ENCODE data around the gene MACO1.

DNA sequence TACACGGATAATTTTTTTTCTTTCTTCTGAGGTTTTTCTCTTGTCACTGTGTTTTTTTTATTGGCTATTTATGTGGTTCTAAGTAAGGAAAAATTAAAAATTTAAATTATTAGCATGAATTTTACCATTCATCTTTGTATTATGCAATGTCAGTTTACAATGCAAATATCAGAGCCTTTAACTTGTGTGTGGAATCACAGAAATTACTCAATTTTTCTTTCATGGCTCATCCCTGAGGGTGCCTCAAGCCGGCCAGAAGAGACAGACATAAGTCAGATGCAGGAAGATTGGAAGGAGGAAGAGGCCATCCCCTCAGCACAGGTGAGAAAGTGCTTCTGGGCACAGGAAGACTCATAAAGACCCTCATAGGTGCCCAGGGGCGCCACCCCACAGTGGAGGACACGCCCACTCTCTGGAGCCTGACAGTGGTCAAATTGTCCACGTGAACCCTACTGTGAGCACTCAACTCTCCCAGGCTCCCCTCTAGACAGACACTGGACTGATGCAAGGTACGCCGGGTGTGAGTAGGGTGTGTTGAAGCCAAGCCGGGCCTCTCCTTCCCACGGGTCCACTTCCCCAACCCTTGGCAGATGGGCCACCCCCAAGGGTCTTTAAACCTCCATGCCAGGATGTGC lies 103.2 kb downstream of the MACO1 start:
- TF ChIP-seq, protein P1, sequence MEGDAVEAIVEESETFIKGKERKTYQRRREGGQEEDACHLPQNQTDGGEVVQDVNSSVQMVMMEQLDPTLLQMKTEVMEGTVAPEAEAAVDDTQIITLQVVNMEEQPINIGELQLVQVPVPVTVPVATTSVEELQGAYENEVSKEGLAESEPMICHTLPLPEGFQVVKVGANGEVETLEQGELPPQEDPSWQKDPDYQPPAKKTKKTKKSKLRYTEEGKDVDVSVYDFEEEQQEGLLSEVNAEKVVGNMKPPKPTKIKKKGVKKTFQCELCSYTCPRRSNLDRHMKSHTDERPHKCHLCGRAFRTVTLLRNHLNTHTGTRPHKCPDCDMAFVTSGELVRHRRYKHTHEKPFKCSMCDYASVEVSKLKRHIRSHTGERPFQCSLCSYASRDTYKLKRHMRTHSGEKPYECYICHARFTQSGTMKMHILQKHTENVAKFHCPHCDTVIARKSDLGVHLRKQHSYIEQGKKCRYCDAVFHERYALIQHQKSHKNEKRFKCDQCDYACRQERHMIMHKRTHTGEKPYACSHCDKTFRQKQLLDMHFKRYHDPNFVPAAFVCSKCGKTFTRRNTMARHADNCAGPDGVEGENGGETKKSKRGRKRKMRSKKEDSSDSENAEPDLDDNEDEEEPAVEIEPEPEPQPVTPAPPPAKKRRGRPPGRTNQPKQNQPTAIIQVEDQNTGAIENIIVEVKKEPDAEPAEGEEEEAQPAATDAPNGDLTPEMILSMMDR (conservative IDR thresholded peaks at IDR 0.05) = no peak
- TF ChIP-seq ZFX (IDR thresholded peaks at IDR 0.05) = no peak
